SKM-1 (cell line): ENCODE data around the gene AAK1.

Experiments
- DNase-seq: peaks from one replicate; lab custom pipeline; 2025; ENCODE audit not compliant: unreplicated experiment; lab: John Stamatoyannopoulos, UW

AAK1 gene

DNA sequence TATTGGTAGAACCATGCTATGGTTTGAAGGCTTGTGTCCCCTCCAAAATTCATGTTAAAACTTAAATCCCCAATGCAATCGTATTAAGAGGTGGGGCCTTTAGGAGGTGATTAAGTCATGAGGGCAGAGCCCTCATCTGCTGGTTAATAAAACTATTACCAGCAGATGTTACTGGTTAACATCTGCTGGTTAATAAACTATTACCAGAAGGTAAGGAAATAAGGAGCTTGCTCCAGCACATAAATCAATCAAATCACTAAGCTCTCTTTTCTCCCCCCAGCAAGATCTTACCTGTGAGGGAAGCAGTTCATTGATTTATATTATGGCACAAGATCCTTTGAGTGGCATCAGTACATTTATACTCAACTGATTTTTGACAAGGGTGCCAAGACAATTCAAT lies 96.9 kb downstream of the AAK1 start:
- DNase-seq, result no peak

- DNase-seq, result no peak
These were observed 98.0 kb downstream of the AAK1 start for GRCh38 chr2:69545477-69545932.

DNA sequence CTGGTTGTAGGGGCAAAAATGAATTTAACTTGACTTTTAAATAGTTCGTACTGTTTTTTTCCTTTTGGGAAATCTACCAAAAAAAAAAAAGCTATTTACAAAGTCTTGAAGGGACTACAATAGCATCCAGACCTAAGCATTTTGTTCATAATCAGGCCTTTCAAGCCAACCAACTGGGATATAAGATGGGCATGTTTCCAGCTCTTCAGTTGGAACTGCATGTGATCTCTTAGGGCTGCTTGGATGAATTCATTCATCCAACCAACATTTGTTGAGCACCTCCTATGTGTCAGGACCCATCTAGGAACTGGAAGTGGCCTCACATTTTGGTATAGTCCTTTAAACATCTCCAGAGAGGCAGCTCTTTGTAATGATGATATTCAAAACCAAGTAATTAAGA lies 98.6 kb downstream of the AAK1 start:
- no peak for DNase-seq

DNA sequence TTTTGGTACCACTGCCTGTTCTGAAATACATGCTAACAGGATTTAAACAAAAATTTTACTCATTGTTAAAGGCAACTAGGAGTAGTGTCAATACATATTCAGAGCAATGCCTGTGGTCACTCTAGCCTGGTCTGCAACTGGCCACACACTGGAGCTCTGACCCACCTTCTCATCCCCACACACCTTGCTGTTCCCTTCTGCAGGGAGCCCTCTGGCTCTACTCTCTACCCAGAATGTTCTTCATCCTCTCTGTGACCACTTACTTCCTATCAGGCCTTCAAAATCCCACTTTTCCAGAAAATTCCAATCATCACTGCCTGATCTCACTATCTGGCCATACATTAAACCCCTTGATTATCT lies 104.0 kb downstream of the AAK1 start:
- DNase-seq, result no peak

- DNase-seq, result no peak
These were observed 104.5 kb downstream of the AAK1 start for GRCh38 chr2:69538872-69539548.

GRCh38 chr2:69538249-69538648 lies 105.3 kb downstream of the AAK1 start:
- no peak for DNase-seq

DNA sequence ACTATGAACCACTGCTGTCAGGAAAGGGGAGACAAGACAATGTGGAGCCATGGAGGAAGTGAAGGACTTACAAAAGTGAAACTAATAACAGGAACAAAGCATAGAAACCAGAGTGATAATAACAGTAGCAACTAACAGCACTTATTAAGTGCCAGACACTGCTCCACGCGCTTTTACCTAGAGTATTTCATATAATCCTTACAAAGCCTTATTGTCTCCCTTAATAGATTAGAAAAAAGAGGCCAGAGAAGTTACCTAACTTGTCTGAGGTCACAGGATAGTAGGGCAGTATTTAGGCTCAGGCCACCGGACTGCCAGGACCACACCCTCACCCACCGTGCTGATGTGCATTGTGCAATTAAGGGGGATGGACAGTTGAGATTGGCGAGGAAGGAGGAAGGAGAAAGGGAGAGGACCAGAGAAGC lies 107.7 kb downstream of the AAK1 start:
- DNase-seq, result peak; percentile 39

- DNase-seq, result no peak
These were observed 112.4 kb downstream of the AAK1 start for GRCh38 chr2:69531186-69531585.

GRCh38 chr2:69529480-69529879 lies 114.1 kb downstream of the AAK1 start:
- DNase-seq, result no peak

DNA sequence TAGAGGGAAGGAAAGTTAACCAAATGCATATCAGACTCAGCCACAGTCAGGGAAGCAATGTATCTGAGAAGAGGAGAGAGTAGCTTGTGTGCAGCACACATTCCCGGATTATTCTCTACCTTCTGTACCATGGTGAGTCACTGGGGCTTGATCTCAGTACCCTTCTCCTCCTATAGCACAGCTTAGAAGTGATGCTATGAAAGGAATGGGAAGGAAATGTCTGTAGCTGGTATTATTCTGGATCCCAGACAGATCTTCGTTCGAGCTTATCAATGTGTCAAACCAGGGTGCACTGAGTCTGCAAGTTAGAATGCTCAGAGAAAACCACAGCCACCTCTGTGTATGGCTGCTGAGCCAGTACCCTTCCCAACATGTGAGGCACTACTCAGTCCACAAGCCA lies 118.3 kb downstream of the AAK1 start:
- DNase-seq, result no peak

DNA sequence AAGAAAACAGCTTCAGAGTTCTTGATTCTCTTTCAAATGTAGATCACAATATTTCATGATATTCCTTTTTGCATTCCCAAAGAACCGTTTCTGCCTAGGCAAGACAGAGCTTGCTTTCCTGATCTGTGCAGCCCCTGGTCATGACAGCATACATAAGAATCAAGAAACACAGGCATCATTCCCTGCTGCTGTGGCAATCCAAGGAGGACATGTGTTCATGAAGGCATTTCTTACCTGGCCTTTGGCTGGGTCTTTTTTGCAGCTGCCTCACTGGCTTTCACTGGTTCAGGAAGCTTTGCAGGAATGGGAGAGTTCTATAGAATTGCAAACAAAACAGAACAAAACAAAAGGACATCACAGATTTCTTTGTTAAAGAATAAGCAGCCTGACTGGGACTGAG lies 118.7 kb downstream of the AAK1 start:
- DNase-seq, result no peak

DNA sequence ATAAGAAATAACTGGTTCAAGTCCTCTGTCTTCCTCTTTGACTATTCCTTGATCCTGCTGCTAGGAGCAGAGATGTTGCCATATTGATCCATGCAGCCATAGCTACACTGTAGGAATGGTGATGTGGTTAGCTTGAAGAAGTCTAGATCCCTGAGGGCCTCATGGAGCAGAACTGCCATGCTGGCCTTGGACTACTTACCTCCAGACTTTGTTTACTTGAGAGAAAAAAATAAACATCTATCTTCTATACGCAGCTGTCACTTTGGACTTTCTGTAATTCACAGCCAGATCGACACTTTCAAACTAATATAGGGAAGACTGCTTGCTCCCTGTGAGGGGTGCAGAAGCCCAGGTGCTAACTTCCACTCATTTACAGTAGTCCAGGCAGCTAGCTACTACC lies 121.8 kb downstream of the AAK1 start:
- DNase-seq, result no peak

GRCh38 chr2:69518841-69519240 lies 124.7 kb downstream of the AAK1 start:
- DNase-seq, result no peak

- no peak for DNase-seq
These were observed 126.1 kb downstream of the AAK1 start for GRCh38 chr2:69517410-69517809.

DNA sequence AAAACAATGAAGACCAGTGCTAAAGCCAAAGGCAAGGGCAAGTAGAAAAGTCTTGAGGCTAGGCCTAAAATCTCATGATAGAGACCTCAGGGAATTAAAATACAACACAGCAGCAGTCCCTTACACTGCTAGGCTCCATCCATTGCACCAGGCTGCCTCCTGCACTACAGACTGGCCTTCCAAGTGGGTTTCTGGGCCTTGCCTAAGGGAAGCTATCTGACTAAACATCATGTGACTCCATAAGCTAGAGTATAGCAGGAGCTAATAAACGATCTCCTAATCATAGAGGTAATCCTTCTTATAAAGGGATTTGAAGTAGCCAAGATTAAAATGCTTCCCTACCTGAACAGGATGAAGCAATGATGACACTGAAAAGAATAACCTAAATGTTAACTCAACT lies 128.7 kb downstream of the AAK1 start:
- DNase-seq, result no peak

- DNase-seq, result no peak
These were observed 129.1 kb downstream of the AAK1 start for GRCh38 chr2:69514406-69514805.

DNA sequence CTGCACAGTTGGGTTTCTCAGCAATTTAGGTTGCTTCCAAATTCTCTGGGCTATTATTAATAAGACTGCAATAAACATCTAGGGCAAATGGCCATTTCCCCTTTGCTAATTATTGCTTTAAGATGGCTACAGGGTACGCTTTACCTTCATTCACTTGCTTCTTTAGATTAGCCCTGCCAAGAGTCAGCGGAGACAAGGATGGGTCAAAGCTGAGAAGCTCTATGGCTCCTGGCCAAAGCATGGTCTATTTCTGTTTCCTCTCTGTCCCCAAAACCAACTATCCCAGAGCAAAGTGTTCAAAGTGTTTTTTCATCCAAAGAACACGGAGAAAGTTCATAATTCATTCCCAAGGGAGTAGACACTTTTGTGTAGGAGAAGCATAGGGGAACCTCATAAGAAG lies 131.1 kb downstream of the AAK1 start:
- no peak for DNase-seq

- DNase-seq, result no peak
These were observed 133.3 kb downstream of the AAK1 start for GRCh38 chr2:69510204-69510603.

- no peak for DNase-seq
These were observed 133.8 kb downstream of the AAK1 start for GRCh38 chr2:69509750-69510140.

DNA sequence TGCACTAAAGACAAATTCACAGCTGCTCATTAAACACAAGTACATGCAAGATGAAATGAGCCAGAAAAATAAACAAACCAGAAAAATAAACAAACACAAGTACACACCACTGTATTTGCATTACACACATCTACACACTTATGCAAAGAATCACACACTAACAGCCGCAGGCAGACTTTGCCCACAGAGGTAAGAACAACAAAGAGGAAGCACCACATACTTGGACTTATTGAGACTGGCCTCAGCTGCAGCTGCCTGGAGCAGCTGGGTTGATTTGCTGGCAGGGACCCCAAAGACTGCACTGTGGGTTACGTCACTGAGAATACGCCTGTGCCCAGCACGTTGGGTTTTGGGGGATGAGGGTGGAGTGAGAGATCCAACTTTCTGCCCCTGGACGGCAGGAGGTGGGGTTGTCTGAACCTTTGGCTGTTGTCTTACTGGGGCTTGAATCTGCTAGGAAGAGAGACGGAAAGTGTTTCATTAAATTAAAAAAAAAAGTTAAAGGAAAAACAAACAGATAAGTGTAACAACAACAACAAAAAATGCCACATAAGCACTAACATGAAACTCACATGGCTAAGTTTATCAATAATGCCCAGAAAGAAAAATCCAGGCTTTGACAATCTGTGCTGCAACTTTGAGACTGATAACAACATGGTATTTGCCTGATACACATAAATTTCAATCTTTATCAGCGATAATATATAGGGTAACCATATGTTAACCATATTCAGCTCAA lies 134.4 kb downstream of the AAK1 start:
- no peak for DNase-seq

GRCh38 chr2:69505710-69506109 lies 137.8 kb downstream of the AAK1 start:
- peak; percentile 34 for DNase-seq

GRCh38 chr2:69501301-69501700 lies 142.2 kb downstream of the AAK1 start:
- no peak for DNase-seq

DNA sequence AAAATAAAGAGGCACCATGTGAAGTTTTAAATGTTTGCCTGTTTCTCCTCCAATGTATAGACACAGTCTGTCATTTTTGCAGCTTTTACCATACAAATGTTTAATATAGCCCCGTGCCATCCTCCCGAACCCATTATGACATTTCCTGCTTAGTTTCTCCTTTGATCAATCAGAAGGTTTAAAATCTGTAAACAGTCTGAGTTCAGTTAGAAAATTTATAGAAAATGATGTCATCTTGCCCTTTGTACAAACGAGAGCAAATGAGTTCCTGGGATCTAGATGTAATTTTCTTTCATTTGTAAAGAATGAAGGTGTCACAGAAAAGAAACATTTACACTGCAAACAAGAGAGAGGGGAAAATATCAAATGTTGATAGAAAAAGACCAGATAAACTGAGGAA lies 143.6 kb downstream of the AAK1 start:
- no peak for DNase-seq
